Naive thymus-derived CD4-positive, alpha-beta T cell (primary cell): Measurements from ENCODE around the gene TUSC7. TPM values are rescaled to one million over a fixed set of nuclear protein-coding genes. Genes with fewer than 3 reads are reported as not detected.

Experiments
- ATAC-seq: fragments of 150-1000 bp; cut with Tn5 transposase; 2 replicates; pipeline ENCODE4 v1.10.0; 2021; ENCODE audit warnings: mild to moderate bottlenecking, moderate library complexity
- CTCF ChIA-PET: fragments of 350-600 bp; sonication (Branson Sonifier 250); formaldehyde crosslinking; loops from one replicate; lab custom pipeline; 2021; ENCODE audit warnings: antibody characterized with exemption; lab: Charles Lee
- POLR2A ChIA-PET: fragments of 350-600 bp; sonication (Branson Sonifier 250); formaldehyde crosslinking; loops from one replicate; lab custom pipeline; 2021; ENCODE audit warnings: antibody characterized with exemption, inconsistent platforms; lab: Charles Lee
- DNase-seq, 9 donors: peaks; one replicate each; pipeline versions ENCODE4 v3.0.0 to v3.0.0-alpha.2; 2020 to 2022; ENCODE audit warnings: mixed read lengths in 1 of 9
- H3K27ac ChIP-seq: one replicate; pipeline ENCODE4 v1.7.0; 2013; ENCODE audit warnings: mild to moderate bottlenecking, low read depth, low read length, moderate library complexity
- H3K27me3 ChIP-seq, 2 donors: one replicate each; pipeline ENCODE4 v1.7.0; 2013; ENCODE audit warnings: low read length in 2 of 2, mild to moderate bottlenecking in 2 of 2, moderate library complexity in 2 of 2; ENCODE audit not compliant: control insufficient read depth in 2 of 2, insufficient read depth in 2 of 2
- H3K36me3 ChIP-seq, 3 experiments: 1 replicate in 2 of 3; 2 replicates in 1 of 3; pipeline ENCODE4 v1.7.0; 2013; ENCODE audit warnings: low read length in 3 of 3, mild to moderate bottlenecking in 3 of 3, moderate library complexity in 1 of 3; ENCODE audit not compliant: insufficient read depth in 3 of 3, control insufficient read depth in 2 of 3
- H3K4me1 ChIP-seq, 2 donors: one replicate each; pipeline ENCODE4 v1.7.0; 2013; ENCODE audit warnings: low read length in 2 of 2, mild to moderate bottlenecking in 2 of 2, moderate library complexity in 1 of 2; ENCODE audit not compliant: control insufficient read depth in 2 of 2, insufficient read depth in 2 of 2
- H3K4me3 ChIP-seq: 2 replicates; pipeline ENCODE4 v1.7.0; 2013; ENCODE audit warnings: mild to moderate bottlenecking, low read length
- H3K9me3 ChIP-seq, 3 experiments: 1 replicate in 2 of 3; 2 replicates in 1 of 3; pipeline ENCODE4 v1.7.0; 2013; ENCODE audit warnings: low read length in 3 of 3; ENCODE audit not compliant: control insufficient read depth in 2 of 3
- H3K27ac Mint-ChIP-seq, 9 donors: one replicate each; pipeline ENCODE4 v1.8.0; 2020 to 2022; ENCODE audit warnings: mixed read lengths in 9 of 9, mild to moderate bottlenecking in 8 of 9, moderate library complexity in 5 of 9, inconsistent platforms in 2 of 9
- H3K27me3 Mint-ChIP-seq, 5 donors: one replicate each; pipeline ENCODE4 v1.8.0; 2021 to 2022; ENCODE audit warnings: mixed read lengths in 5 of 5, mild to moderate bottlenecking in 1 of 5
- H3K36me3 Mint-ChIP-seq, 5 donors: one replicate each; pipeline ENCODE4 v1.8.0; 2020 to 2022; ENCODE audit warnings: mixed read lengths in 5 of 5, mild to moderate bottlenecking in 3 of 5, inconsistent platforms in 1 of 5
- H3K4me1 Mint-ChIP-seq, 7 donors: one replicate each; pipeline ENCODE4 v1.8.0; 2020 to 2022; ENCODE audit warnings: mixed read lengths in 7 of 7, mild to moderate bottlenecking in 3 of 7, inconsistent platforms in 1 of 7
- H3K4me3 Mint-ChIP-seq, 10 donors: one replicate each; pipeline ENCODE4 v1.8.0; 2020 to 2022; ENCODE audit warnings: mild to moderate bottlenecking in 10 of 10, mixed read lengths in 10 of 10, moderate library complexity in 6 of 10, inconsistent platforms in 2 of 10
- H3K9me3 Mint-ChIP-seq, 11 donors: one replicate each; pipeline ENCODE4 v1.8.0; 2020 to 2022; ENCODE audit warnings: mixed read lengths in 11 of 11, mild to moderate bottlenecking in 4 of 11, inconsistent platforms in 1 of 11, moderate library complexity in 1 of 11
- intact Hi-C, 2 donors: fragments of 100-400 bp; cut with micrococcal nuclease; formaldehyde crosslinking; loops; one replicate each; pipeline ENCODE4 v1.15.1; 2023
- polyA plus RNA-seq, 2 donors: library from polyadenylated mRNA; unstranded; fragments of 300-500 nt; fragmentation: Illumina TruSeq; gene quantifications; one replicate each; pipeline ENCODE4 v1.2.3, GENCODE V29; 2021
- total RNA-seq, 6 experiments: library from RNA in 5 of 6; stranded (reverse) in 5 of 6; gene quantifications; 1 replicate in 5 of 6; 2 replicates in 1 of 6; pipeline ENCODE4 v1.2.3 and lab custom pipeline; 2021 to 2026

The TUSC7 gene
- total and polyA plus RNA-seq, 7 experiments from 2014 or later = not detected

DNA sequence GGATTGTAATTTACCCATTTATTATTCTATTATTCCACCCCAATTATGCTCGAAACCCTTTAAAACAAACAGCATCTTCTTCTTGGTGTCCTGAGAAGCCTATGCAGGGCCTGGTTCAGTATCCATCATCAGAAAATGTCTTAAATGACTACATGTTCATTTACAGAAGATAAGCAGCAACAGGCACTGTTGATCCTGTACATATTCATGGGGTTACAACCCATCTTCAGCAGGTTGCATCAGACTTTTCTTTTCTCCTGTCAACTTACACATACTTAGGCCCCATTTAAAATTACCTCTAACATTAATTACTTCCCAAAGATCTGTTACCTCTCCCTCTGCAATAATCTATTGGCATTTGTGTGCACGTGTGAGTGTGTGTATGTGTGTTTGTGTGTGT lies 18.9 kb downstream of the TUSC7 start:
- Mint-ChIP-seq H3K9me3 (peaks cover 0 to 10% (median 0%) of the 10 kb centered on the region in 11 donors), H3K36me3 (no peaks in the 10 kb centered on the region), H3K27me3 (no peaks in the 10 kb centered on the region), H3K27ac (no peak overlapping the region), H3K4me3 (no peak overlapping the region), H3K4me1 (no peaks in the 10 kb centered on the region)
- Histone ChIP-seq H3K4me3 (no peak overlapping the region), H3K36me3 (no peaks in the 10 kb centered on the region), H3K27ac (no peak overlapping the region), H3K4me1 (no peaks in the 10 kb centered on the region), H3K9me3 (no peaks in the 10 kb centered on the region), H3K27me3 (no peaks in the 10 kb centered on the region)
- POLR2A ChIA-PET = no interaction called here
- intact Hi-C loops = no loop called here
- ATAC-seq (no peak), DNase-seq (no peak)
- CTCF ChIA-PET = no interaction called here

DNA sequence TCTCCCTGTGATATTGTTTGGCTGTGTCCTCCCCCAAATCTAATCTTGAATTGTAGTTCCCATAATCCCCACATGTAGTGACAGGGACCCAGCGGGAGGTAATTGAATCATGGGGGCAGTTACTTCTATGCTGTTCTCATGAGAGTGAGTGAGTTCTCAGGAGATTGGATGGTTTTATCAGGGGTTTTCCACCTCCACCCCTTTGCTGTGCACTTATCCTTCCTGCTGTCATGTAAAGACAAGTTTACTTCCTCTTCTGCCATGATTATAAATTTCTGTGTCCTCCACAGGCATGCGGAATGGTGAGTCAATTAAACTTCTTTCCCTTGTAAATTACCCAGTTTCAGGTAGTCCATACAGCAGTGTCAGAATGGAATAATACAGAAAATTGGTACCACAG lies 24.7 kb downstream of the TUSC7 start:
- ChIA-PET CTCF (no interaction called here), POLR2A (no interaction called here)
- Histone ChIP-seq H3K9me3 (no peaks in the 10 kb centered on the region), H3K4me1 (no peaks in the 10 kb centered on the region), H3K27ac (no peak overlapping the region), H3K36me3 (no peaks in the 10 kb centered on the region), H3K4me3 (no peak overlapping the region), H3K27me3 (no peaks in the 10 kb centered on the region)
- DNase-seq = no peak
- H3K9me3 Mint-ChIP-seq = peaks cover 0 to 14% (median 6%) of the 10 kb centered on the region in 11 donors
- H3K36me3 Mint-ChIP-seq = no peaks in the 10 kb centered on the region
- H3K4me3 Mint-ChIP-seq = no peak overlapping the region
- H3K4me1 Mint-ChIP-seq = no peaks in the 10 kb centered on the region
- no peak overlapping the region for H3K27ac Mint-ChIP-seq
- intact Hi-C loops = no loop called here
- ATAC-seq = no peak
- no peaks in the 10 kb centered on the region for H3K27me3 Mint-ChIP-seq

DNA sequence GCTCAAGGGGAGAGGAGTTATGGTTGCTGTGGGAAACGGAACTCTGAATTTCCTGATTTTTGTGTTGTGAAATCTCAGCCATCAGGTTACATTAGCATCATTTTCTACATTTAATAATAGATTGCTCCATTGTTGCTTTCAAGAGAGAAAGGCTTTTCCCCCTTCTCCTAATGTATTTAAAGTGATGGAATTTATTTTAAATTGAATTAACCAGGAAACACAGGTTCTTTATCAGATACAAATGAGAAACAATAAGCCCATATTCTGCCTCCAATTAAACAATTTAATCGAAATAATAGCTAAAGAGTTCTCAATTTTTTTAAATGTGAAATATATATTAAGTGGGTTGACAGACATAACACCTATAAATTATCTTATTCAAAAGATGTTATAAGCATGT lies 30.1 kb downstream of the TUSC7 start:
- peaks cover 0 to 13% (median 2%) of the 10 kb centered on the region in 11 donors for H3K9me3 Mint-ChIP-seq

DNA sequence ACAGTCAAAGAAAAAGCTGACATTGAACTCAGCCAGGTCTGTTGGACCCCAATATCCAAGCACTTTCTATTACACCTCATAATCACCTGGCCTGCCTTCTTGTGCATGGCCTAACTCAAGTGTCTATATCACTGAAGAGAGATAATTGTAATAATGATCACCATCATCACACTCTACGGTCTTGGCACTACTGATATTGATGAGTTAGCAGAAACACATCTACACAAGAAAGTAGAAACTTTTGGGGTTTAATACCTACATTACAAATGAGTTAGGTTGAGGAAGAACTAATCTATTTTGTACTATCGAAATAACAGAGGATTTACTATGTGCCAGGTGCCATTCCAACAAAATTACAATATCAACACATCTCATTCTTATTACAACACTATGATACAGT lies 30.7 kb downstream of the TUSC7 start:
- POLR2A ChIA-PET = no interaction called here
- DNase-seq = no peak
- H3K9me3 Mint-ChIP-seq = peaks cover 0 to 13% (median 2%) of the 10 kb centered on the region in 11 donors
- Histone ChIP-seq H3K4me3 (no peak overlapping the region), H3K9me3 (no peaks in the 10 kb centered on the region), H3K4me1 (no peaks in the 10 kb centered on the region), H3K27ac (no peak overlapping the region), H3K36me3 (no peaks in the 10 kb centered on the region), H3K27me3 (no peaks in the 10 kb centered on the region)
- peaks cover 0 to 2% (median 0%) of the 10 kb centered on the region in 7 donors for H3K4me1 Mint-ChIP-seq
- H3K36me3 Mint-ChIP-seq = no peaks in the 10 kb centered on the region
- no peaks in the 10 kb centered on the region for H3K27me3 Mint-ChIP-seq
- CTCF ChIA-PET = no interaction called here
- H3K27ac Mint-ChIP-seq = no peak overlapping the region
- H3K4me3 Mint-ChIP-seq = no peak overlapping the region
- no peak for ATAC-seq
- intact Hi-C loops = no loop called here

More for the DNA sequence above, 30.1 kb downstream of the TUSC7 start:
- POLR2A ChIA-PET = no interaction called here
- ATAC-seq (no peak), DNase-seq (no peak)
- Mint-ChIP-seq H3K27me3 (no peaks in the 10 kb centered on the region), H3K36me3 (no peaks in the 10 kb centered on the region), H3K27ac (no peak overlapping the region), H3K4me3 (no peak overlapping the region), H3K4me1 (peaks cover 0 to 2% (median 0%) of the 10 kb centered on the region in 7 donors)
- no peaks in the 10 kb centered on the region for H3K4me1 ChIP-seq
- no peaks in the 10 kb centered on the region for H3K9me3 ChIP-seq
- H3K4me3 ChIP-seq = no peak overlapping the region
- no peak overlapping the region for H3K27ac ChIP-seq
- intact Hi-C loops = no loop called here
- no peaks in the 10 kb centered on the region for H3K36me3 ChIP-seq
- H3K27me3 ChIP-seq = no peaks in the 10 kb centered on the region
- CTCF ChIA-PET = no interaction called here

DNA sequence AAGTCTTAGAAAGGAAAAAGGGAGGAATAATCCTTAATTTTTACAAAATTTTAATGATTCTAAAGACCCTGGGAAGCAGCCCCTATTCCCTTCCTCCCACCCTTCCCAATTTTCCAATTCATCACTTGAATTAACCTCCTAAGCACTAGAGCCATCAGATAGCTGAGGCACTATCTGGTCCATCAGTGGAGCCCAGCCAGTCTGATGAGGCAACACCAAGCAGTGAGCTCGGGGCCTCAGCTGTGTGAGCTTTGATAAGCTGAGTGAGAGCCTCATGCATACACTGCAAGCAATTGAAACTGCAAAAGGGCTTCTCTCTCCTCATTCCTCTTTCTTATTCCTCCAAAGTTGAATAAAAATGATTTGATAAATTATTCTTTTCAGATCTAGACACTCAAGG lies 31.9 kb downstream of the TUSC7 start:
- intact Hi-C loops = no loop called here
- no peak overlapping the region for H3K4me3 Mint-ChIP-seq
- H3K27me3 Mint-ChIP-seq = no peaks in the 10 kb centered on the region
- Histone ChIP-seq H3K36me3 (no peaks in the 10 kb centered on the region), H3K9me3 (no peaks in the 10 kb centered on the region), H3K27ac (no peak overlapping the region), H3K4me3 (no peak overlapping the region), H3K27me3 (no peaks in the 10 kb centered on the region), H3K4me1 (no peaks in the 10 kb centered on the region)
- peaks cover 0 to 12% (median 4%) of the 10 kb centered on the region in 11 donors for H3K9me3 Mint-ChIP-seq
- H3K27ac Mint-ChIP-seq = no peak overlapping the region
- ChIA-PET POLR2A (no interaction called here), CTCF (no interaction called here)
- peaks cover 0 to 2% (median 0%) of the 10 kb centered on the region in 7 donors for H3K4me1 Mint-ChIP-seq
- DNase-seq = no peak
- no peak for ATAC-seq
- peaks cover 0 to 5% (median 0%) of the 10 kb centered on the region in 5 donors for H3K36me3 Mint-ChIP-seq

DNA sequence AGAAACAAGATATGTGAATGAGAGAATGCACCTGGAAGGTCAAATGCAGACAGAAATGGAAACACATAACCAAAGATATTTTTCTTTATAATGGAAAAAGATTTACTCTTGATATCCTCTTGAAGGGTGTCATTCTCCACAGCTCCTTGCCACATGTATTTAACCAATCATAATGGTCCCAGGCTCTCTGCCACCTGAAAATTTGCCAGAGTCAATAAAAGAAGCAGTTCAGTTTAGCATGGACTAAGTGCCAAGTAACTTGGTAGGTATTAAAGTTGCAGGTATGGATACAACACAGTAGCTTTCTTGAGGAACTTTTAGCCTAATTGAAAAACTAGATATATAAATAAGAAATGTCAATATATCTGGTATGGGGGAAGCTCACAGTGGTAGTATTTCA lies 33.5 kb downstream of the TUSC7 start:
- H3K9me3 Mint-ChIP-seq = peaks cover 0 to 10% (median 4%) of the 10 kb centered on the region in 11 donors
- ATAC-seq (no peak), DNase-seq (no peak)
- H3K27ac Mint-ChIP-seq = no peak overlapping the region
- peaks cover 0 to 5% (median 0%) of the 10 kb centered on the region in 5 donors for H3K36me3 Mint-ChIP-seq
- no peak overlapping the region for H3K4me3 ChIP-seq
- no peaks in the 10 kb centered on the region for H3K27me3 ChIP-seq
- no peak overlapping the region for H3K4me3 Mint-ChIP-seq
- H3K4me1 Mint-ChIP-seq = peaks cover 0 to 2% (median 0%) of the 10 kb centered on the region in 7 donors
- no peak overlapping the region for H3K27ac ChIP-seq
- H3K4me1 ChIP-seq = no peaks in the 10 kb centered on the region
- intact Hi-C loops = no loop called here
- CTCF ChIA-PET = no interaction called here
- POLR2A ChIA-PET = no interaction called here
- H3K9me3 ChIP-seq = no peaks in the 10 kb centered on the region
- no peaks in the 10 kb centered on the region for H3K36me3 ChIP-seq
- no peaks in the 10 kb centered on the region for H3K27me3 Mint-ChIP-seq

DNA sequence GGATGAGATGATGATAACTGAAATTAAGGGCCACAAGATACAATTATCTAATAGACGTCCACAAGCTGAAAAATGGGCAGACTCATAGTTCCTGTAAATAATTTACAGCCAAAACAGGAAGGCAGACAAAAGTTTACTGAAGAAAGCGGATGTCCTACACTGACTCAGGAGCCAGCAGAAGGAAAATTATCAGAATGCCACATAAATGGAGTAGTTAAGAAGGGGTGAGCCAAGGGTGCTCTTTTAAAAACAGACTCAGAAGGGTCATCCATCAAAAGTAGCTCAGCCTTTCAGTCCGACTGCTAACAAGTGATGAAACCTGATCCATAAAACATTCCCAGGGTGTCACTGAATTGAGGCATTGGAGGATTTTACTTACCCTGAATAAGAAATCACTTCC lies 39.8 kb downstream of the TUSC7 start:
- Mint-ChIP-seq H3K27me3 (no peaks in the 10 kb centered on the region), H3K36me3 (peaks cover 0 to 5% (median 0%) of the 10 kb centered on the region in 5 donors), H3K4me3 (no peak overlapping the region), H3K27ac (no peak overlapping the region), H3K9me3 (peaks cover 0 to 10% (median 5%) of the 10 kb centered on the region in 11 donors), H3K4me1 (no peaks in the 10 kb centered on the region)
- H3K27ac ChIP-seq = no peak overlapping the region
- CTCF ChIA-PET = no interaction called here
- DNase-seq (no peak), ATAC-seq (no peak)
- POLR2A ChIA-PET = no interaction called here
- H3K4me1 ChIP-seq = no peaks in the 10 kb centered on the region
- H3K9me3 ChIP-seq = no peaks in the 10 kb centered on the region
- H3K4me3 ChIP-seq = no peak overlapping the region
- intact Hi-C loops = no loop called here
- H3K36me3 ChIP-seq = no peaks in the 10 kb centered on the region
- no peaks in the 10 kb centered on the region for H3K27me3 ChIP-seq
